ENCODE results near the gene CEBPB. TPM values are rescaled to one million over a fixed set of nuclear protein-coding genes. Genes with fewer than 3 reads are reported as not detected.

Gene CEBPB
- total RNA-seq, 2 donors from 2014 or later: 47.7 to 104 TPM

DNA sequence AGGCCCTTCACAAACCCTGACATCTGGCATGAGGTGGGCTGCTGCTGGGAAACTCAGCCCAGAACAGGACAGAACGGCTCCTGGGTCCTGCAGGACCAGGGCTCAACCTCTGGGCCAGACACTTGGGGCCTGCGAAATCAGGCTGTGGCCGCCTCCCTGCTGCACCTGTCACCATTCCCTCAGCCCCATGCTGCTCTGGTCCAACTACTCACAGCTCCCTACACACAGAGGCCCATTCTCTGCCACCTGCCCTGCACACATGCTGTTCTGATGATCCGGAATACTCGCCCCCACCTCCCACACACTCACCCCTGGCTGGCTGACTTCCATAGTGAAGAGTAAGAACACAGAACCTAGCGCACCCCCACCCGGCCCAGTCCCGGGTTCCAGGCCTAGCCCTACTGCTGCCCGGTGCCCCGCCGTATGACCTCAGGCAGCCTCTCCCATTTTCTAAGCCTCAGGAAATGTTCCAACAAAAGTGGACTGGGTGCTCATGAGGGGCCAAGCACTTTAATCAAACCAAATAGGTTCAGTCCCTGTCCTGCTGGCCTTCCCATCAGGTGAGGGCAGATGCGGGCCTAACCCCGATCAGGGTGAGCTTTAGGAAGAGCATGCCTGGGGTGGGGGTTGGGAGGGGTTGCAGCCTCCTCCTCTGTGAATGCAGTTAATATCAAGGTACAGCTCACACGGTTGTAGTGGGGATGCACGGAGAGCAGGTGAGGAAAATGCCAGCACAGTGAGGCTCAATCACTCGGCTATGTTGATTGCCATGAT lies 41.0 kb upstream of the CEBPB start:
- intact Hi-C loops (cut with DNase I): no loop called here
- TF ChIP-seq, protein P1, sequence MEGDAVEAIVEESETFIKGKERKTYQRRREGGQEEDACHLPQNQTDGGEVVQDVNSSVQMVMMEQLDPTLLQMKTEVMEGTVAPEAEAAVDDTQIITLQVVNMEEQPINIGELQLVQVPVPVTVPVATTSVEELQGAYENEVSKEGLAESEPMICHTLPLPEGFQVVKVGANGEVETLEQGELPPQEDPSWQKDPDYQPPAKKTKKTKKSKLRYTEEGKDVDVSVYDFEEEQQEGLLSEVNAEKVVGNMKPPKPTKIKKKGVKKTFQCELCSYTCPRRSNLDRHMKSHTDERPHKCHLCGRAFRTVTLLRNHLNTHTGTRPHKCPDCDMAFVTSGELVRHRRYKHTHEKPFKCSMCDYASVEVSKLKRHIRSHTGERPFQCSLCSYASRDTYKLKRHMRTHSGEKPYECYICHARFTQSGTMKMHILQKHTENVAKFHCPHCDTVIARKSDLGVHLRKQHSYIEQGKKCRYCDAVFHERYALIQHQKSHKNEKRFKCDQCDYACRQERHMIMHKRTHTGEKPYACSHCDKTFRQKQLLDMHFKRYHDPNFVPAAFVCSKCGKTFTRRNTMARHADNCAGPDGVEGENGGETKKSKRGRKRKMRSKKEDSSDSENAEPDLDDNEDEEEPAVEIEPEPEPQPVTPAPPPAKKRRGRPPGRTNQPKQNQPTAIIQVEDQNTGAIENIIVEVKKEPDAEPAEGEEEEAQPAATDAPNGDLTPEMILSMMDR (IDR thresholded peaks at IDR 0.05): no peak
- peak in 1 of 3 donors; percentile 32 for TF ChIP-seq POLR2A (IDR thresholded peaks at IDR 0.05)
- no peaks in the 10 kb centered on the region for H3K36me3 ChIP-seq (replicated peaks in 1 of 2; ENCODE audit: insufficient read depth in 1 of 2, low read depth in 2 of 2)
- H3K27ac ChIP-seq: peak overlapping the region; percentile 46 to 95 (median 90)
- no peaks in the 10 kb centered on the region for H3K9me3 ChIP-seq
- 33 to 52% methylated on average over 13 to 16 of the region's 16 CpGs for WGBS, 2 donors
- H3K4me1 ChIP-seq: peaks cover 61% of the 10 kb centered on the region
- H3K4me3 ChIP-seq: no peak overlapping the region
- H3K27me3 ChIP-seq: no peaks in the 10 kb centered on the region
- peak; percentile 65 to 80 (median 77) for DNase-seq
- ATAC-seq: peak; percentile 31

DNA sequence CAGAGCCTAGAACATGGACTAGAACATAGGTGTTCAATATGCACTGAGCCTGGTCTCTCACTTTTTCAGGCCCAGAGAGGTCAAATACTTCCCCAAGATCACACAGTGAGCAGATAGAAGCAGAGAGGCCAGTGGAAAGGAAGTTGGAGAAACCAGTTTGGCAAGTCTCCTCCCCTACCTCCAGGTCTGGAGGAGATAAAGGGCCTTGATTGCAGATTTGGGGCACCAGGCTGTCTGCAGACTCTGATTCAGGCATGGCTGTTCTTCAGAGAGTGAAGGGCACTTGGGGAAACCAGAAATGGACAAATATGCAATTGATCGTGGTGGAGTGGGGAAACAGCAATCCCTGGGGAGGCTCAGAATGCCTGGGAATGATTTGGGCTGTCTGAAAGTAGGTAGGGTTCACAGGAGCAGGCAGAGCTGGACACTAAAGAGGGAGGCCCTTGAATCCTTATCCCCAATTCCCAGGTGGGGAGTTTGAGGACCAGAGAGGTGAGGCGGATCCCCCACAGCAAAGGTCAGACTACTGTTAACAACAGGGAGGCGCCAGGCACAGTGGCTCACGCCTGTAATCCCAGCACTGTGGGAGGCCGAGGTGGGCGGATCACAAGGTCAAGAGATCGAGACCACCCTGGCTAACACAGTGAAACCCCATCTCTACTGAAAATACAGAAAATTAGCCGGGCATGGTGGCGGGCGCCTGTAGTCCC lies 39.4 kb upstream of the CEBPB start:
- intact Hi-C loops (cut with DNase I): no loop called here
- Histone ChIP-seq H3K9me3 (no peaks in the 10 kb centered on the region), H3K27me3 (no peaks in the 10 kb centered on the region), H3K27ac (peak overlapping the region; percentile 56 to 95 (median 90)), H3K4me1 (peaks cover 61% of the 10 kb centered on the region), H3K36me3 (replicated peaks in 1 of 2; ENCODE audit: insufficient read depth in 1 of 2, low read depth in 2 of 2) (no peaks in the 10 kb centered on the region), H3K4me3 (no peak overlapping the region)
- ATAC-seq (peak; percentile 34), DNase-seq (peak; percentile 57 to 77 (median 69))
- TF ChIP-seq, protein P1 (IDR thresholded peaks at IDR 0.05): no peak
- no peak for TF ChIP-seq POLR2A (IDR thresholded peaks at IDR 0.05)
- 60 to 66% methylated on average over 10 of the region's 10 CpGs for WGBS, 2 donors

DNA sequence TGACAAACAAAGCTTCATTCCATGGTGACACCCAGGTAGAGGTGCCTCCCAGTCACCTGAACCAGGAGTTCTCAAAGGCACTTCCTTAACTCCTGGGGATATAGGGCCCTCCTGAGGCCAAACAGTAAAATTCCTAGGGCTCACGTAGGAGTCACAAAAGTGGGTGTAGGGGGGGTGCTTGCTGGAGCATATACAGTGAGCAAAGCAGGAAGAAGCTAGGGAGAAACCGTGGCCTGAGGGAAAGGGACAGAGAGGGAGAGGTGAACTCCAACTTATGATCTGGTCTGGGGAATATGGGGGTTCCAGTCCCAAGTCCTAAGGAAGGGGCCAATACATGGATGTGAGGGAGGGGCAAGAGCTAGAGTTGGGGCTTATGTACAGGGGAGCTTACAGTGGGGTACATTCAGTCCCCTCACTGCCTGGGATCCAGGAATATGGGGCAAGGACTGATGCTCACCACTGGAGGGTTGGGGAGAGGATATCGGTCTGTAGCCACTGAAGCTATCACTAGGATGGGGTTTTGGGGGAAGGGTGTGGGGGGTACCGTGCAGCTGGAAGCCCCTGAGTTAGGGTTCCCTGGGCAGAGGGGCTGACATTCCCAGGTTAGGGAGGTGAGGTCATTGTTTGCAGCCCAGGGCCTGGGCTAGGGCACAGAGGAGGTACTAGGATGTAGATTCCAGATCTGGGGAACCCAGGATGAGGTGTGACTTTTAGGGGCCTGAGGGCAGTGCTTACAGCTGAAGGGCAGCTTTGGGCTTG lies 38.1 kb upstream of the CEBPB start:
- TF ChIP-seq, protein P1 (IDR thresholded peaks at IDR 0.05): peak in 3 of 7 experiments; percentile 29 to 42 (median 35)
- TF ChIP-seq POLR2A (IDR thresholded peaks at IDR 0.05): no peak
- Histone ChIP-seq H3K4me3 (peak overlapping the region; percentile 44 to 54), H3K27ac (peak overlapping the region; percentile 71 to 95 (median 90)), H3K4me1 (peaks cover 54% of the 10 kb centered on the region), H3K9me3 (no peaks in the 10 kb centered on the region), H3K36me3 (replicated peaks in 1 of 2; ENCODE audit: insufficient read depth in 1 of 2, low read depth in 2 of 2) (no peaks in the 10 kb centered on the region), H3K27me3 (no peaks in the 10 kb centered on the region)
- DNase-seq (peak in 2 of 4 donors; percentile 38 to 48), ATAC-seq (no peak)
- WGBS, 2 donors: 4 to 7% methylated on average over 4 of the region's 4 CpGs
- intact Hi-C loops (cut with DNase I): no loop called here

GRCh38 chr20:50153153-50153499 lies 37.5 kb upstream of the CEBPB start:
- ATAC-seq: no peak
- 0% methylated on average over 3 to 18 of the region's 18 CpGs for WGBS, 2 donors
- Histone ChIP-seq H3K9me3 (no peaks in the 10 kb centered on the region), H3K27ac (peak overlapping the region; percentile 71 to 95 (median 90)), H3K27me3 (no peaks in the 10 kb centered on the region), H3K36me3 (replicated peaks in 1 of 2; ENCODE audit: insufficient read depth in 1 of 2, low read depth in 2 of 2) (no peaks in the 10 kb centered on the region), H3K4me1 (peaks cover 54% of the 10 kb centered on the region), H3K4me3 (peak overlapping the region; percentile 44 to 54)
- DNase-seq: no peak
- intact Hi-C loops (cut with DNase I): no loop called here
- TF ChIP-seq, protein P1 (IDR thresholded peaks at IDR 0.05): no peak
- no peak for TF ChIP-seq POLR2A (IDR thresholded peaks at IDR 0.05)

All from body of pancreas (tissue), 4 donors.